Heart right ventricle (tissue), 16 donors: ENCODE results near the gene PDE1A. TPM values are rescaled to one million over a fixed set of nuclear protein-coding genes. Genes with fewer than 3 reads are reported as not detected.

ENCODE experiments used
- ATAC-seq, 8 donors: fragments of 200-7000 bp; cut with Tn5 transposase; one replicate each; pipeline ENCODE4 v1.9.1; 2020; ENCODE audit warnings: mild to moderate bottlenecking in 8 of 8, moderate library complexity in 8 of 8, moderate number of reproducible peaks in 1 of 8
- DNase-seq, 2 donors: peaks; one replicate each; pipeline ENCODE4 v3.0.0-alpha.2; 2020
- H3K27ac ChIP-seq, 10 donors: fragments of 200-600 bp; sonication (generic) in 2 of 10; one replicate each; pipeline versions ENCODE4 v1.5.0 to v1.8.0; 2020 to 2022; ENCODE audit warnings: mild to moderate bottlenecking in 3 of 10
- H3K27me3 ChIP-seq, 7 donors: fragments of 200-600 bp; one replicate each; pipeline ENCODE4 v1.8.0; 2021 to 2022; ENCODE audit warnings: mild to moderate bottlenecking in 2 of 7
- H3K36me3 ChIP-seq, 9 donors: fragments of 200-600 bp; sonication (generic) in 1 of 9; one replicate each; pipeline versions ENCODE4 v1.5.0 to v1.8.0; 2020 to 2022; ENCODE audit warnings: mild to moderate bottlenecking in 2 of 9
- H3K4me1 ChIP-seq, 9 donors: fragments of 200-600 bp; sonication (generic) in 1 of 9; one replicate each; pipeline versions ENCODE4 v1.5.0 to v1.8.0; 2020 to 2022; ENCODE audit warnings: mild to moderate bottlenecking in 4 of 9
- H3K4me3 ChIP-seq, 10 donors: fragments of 200-600 bp; sonication (generic) in 2 of 10; one replicate each; pipeline versions ENCODE4 v1.5.0 to v1.8.0; 2020 to 2022; ENCODE audit warnings: mild to moderate bottlenecking in 7 of 10, moderate library complexity in 2 of 10
- H3K9me3 ChIP-seq, 11 donors: fragments of 200-600 bp in 10 of 11; sonication (generic) in 2 of 11; one replicate each; pipeline versions ENCODE4 v1.5.0 to v1.8.0; 2013 to 2022; ENCODE audit warnings: mild to moderate bottlenecking in 2 of 11, control low read depth in 1 of 11, moderate library complexity in 1 of 11
- WGBS, 2 donors: extraction: QIAGEN DNeasy Blood & Tissue Kit; methylation state at CpG; one replicate each; pipeline ENCODE4 v1.1.7; 2013; ENCODE audit warnings: inconsistent platforms in 1 of 2; 5-methylcytosine and 5-hydroxymethylcytosine counted together
- intact Hi-C, 10 donors: fragments of 100-400 bp; cut with DNase I; formaldehyde crosslinking; loops; one replicate each; pipeline versions ENCODE4 v1.11.1 to v1.14.2; 2022
- polyA plus RNA-seq, 2 donors: library from polyadenylated mRNA; stranded (reverse); fragments of 200-250 nt; gene quantifications; one replicate each; pipeline ENCODE4 v1.2.3, GENCODE V29; 2013
- total RNA-seq, 10 donors: library from RNA; stranded (reverse); fragmentation: NEBNext Ultra II Directional in 3 of 10; extraction: Animal tissue kit (Norgen Biotek cat#: 25700) in 3 of 10; gene quantifications; one replicate each; pipeline versions ENCODE4 v1.2.1 to v1.2.4, GENCODE V29; 2021 to 2023
- TF ChIP-seq, protein P1 (sequence below), 9 donors: fragments of 200-600 bp; sonication (generic) in 2 of 9; IDR thresholded peaks; one replicate each; pipeline versions ENCODE4 v1.5.0 to v1.8.0; 2021 to 2022; ENCODE audit warnings: antibody characterized with exemption in 9 of 9, mild to moderate bottlenecking in 5 of 9, moderate library complexity in 1 of 9
- donor health status: Arrhythmogenic right ventricular cardiomyopathy.
- donor health status: ischemic (EF 13 %, LVEDD 7.1; RV severe dilation, severe dysfunction).
- donor health status: healthy with polysubstance abuse.
- donor health status: DM: no; HTN: yes; CAD: no.
- donor health status: DM: no; HTN: no; CAD: no.
- donor health status: ischemic (EF 25% LVEDD 6.9; RV normal size, moderate dysfunction).
- donor health status: ischemic (EF 25% LVEDD 5.7; RV mildly dilated, moderate dysfunction).
- donor health status: healthy.
- donor health status: DM: yes; HTN: yes; CAD: no.
- donor health status: Ischemic cardiomyopathy.
- donor health status: ischemic (EF 35%, LVEDD 5.7; RV mildly dilated, moderate dysfunction).
- donor health status: nonischemic (EF 11% LVEDD 7.7; RV severe dilation, severe dysfunction).
- donor health status: DM: yes; HTN: yes; CAD: no.
- donor health status: PGD.
- donor health status: ischemic (EF 29% LVEDD 5.4; RV normal size, mild dysfunction).
- donor health status: nonischemic (EF 23%, LVEDD 6.1; RV moderate dilation, normal function).

The PDE1A gene
- total and polyA plus RNA-seq, 12 donors, result 3.6 to 66.7 (median 14.8) TPM

DNA sequence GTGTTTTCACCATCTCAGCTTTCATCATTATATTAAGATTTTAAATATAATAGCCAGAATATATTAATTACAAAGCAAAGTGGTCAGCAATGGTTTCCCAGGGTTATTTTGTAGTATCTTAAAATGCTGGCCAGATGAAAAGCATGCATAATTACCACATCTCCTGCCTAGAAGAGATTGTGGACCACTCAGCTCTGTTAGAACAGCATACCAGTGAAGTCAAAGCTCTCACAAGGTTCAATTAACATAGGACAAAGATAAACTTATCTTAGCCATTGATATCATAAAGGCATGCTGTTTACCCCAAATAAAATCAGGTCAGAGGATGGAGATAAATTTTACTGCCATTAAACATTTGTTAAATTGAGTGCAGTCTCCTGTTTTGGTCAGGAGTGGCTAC, 19.3 kb upstream of the PDE1A start:
- Histone ChIP-seq H3K27ac (peak overlapping the region in 5 of 10 donors; percentile 9 to 50 (median 38)), H3K4me3 (no peak overlapping the region), H3K4me1 (peaks cover 0 to 27% (median 9%) of the 10 kb centered on the region in 9 donors), H3K27me3 (no peaks in the 10 kb centered on the region), H3K36me3 (no peaks in the 10 kb centered on the region), H3K9me3 (no peaks in the 10 kb centered on the region)
- peak in 5 of 8 donors; percentile 45 to 85 (median 78) for ATAC-seq
- intact Hi-C loops, result loop anchor here in 2 of 10 donors (10.0 kb wide), 2 partner anchors 179 to 199 kb away; no protein-coding TSS in a partner anchor
- no peak for DNase-seq
- TF ChIP-seq, protein P1, sequence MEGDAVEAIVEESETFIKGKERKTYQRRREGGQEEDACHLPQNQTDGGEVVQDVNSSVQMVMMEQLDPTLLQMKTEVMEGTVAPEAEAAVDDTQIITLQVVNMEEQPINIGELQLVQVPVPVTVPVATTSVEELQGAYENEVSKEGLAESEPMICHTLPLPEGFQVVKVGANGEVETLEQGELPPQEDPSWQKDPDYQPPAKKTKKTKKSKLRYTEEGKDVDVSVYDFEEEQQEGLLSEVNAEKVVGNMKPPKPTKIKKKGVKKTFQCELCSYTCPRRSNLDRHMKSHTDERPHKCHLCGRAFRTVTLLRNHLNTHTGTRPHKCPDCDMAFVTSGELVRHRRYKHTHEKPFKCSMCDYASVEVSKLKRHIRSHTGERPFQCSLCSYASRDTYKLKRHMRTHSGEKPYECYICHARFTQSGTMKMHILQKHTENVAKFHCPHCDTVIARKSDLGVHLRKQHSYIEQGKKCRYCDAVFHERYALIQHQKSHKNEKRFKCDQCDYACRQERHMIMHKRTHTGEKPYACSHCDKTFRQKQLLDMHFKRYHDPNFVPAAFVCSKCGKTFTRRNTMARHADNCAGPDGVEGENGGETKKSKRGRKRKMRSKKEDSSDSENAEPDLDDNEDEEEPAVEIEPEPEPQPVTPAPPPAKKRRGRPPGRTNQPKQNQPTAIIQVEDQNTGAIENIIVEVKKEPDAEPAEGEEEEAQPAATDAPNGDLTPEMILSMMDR (IDR thresholded peaks at IDR 0.05), result no peak

DNA sequence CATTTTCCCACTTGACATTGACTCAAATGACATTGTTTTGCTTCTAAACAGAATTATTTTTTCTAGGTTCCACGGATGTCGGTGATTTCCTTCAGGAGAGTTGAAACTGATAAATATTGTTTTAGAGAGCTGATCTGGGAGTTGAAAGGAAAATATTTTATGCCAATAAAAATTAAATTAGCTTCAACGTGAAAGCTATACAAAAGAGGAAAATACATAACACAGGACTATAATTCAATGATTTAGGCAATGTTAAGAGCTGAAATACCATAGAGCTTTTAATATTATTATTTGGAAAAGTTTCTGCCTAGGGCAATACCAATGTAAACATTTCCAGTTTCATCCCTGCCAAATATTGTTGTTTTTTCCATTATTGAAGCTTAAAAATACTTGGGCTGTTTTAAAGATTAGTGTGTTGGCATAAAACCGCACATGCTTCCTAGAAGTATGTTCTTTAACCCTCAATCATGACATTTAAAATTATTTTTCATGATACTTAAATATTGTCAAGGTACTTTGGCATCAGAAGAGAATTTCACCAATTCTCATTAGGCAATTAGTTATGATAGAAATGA, 18.6 kb upstream of the PDE1A start:
- Histone ChIP-seq H3K4me3 (no peak overlapping the region), H3K27ac (peak overlapping the region in 6 of 10 donors; percentile 7 to 50 (median 22)), H3K27me3 (no peaks in the 10 kb centered on the region), H3K9me3 (no peaks in the 10 kb centered on the region), H3K4me1 (peaks cover 0 to 27% (median 9%) of the 10 kb centered on the region in 9 donors), H3K36me3 (no peaks in the 10 kb centered on the region)
- DNase-seq, result no peak
- intact Hi-C loops, result loop anchor here in 2 of 10 donors (10.0 kb wide), 2 partner anchors 179 to 199 kb away; no protein-coding TSS in a partner anchor
- ATAC-seq, result no peak
- WGBS, 2 donors, result 41 to 47% methylated on average over 4 of the region's 4 CpGs
- TF ChIP-seq, protein P1 (IDR thresholded peaks at IDR 0.05), result no peak

GRCh38 chr2:182444806-182445205, 18.0 kb upstream of the PDE1A start:
- TF ChIP-seq, protein P1 (IDR thresholded peaks at IDR 0.05), result no peak
- Histone ChIP-seq H3K27ac (peak overlapping the region in 3 of 10 donors; percentile 13 to 50 (median 30)), H3K9me3 (no peaks in the 10 kb centered on the region), H3K27me3 (no peaks in the 10 kb centered on the region), H3K36me3 (no peaks in the 10 kb centered on the region), H3K4me3 (no peak overlapping the region), H3K4me1 (peaks cover 0 to 27% (median 9%) of the 10 kb centered on the region in 9 donors)
- DNase-seq, result no peak
- intact Hi-C loops, result loop anchor here in 2 of 10 donors (10.0 kb wide), 2 partner anchors 180 to 200 kb away; no protein-coding TSS in a partner anchor
- ATAC-seq, result no peak
- 62 to 77% methylated on average over 2 of the region's 2 CpGs for WGBS, 2 donors

DNA sequence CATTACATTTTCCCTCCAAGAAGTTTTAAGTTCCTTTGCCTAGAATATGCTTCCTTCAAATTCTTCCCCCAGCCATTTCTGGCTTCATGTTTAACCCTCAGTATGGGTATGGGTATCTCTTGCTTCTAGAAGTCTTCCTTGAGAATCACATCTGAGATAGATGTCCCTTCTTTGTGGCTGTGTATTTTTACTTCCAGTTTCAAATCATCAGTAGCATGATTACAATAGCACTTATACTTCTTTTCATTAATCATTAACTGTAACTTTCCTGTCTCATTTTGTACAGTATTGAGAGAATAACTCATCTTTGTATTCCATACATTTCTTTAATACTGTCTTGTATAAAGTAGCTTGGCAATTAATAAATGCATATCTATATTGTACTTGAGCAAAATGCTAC, 17.3 kb upstream of the PDE1A start:
- Histone ChIP-seq H3K9me3 (no peaks in the 10 kb centered on the region), H3K27me3 (no peaks in the 10 kb centered on the region), H3K27ac (no peak overlapping the region), H3K36me3 (no peaks in the 10 kb centered on the region), H3K4me3 (no peak overlapping the region), H3K4me1 (peaks cover 0 to 27% (median 9%) of the 10 kb centered on the region in 9 donors)
- DNase-seq, result no peak
- TF ChIP-seq, protein P1 (IDR thresholded peaks at IDR 0.05), result no peak
- no peak for ATAC-seq
- intact Hi-C loops, result loop anchor here in 2 of 10 donors (10.0 kb wide), 2 partner anchors 181 to 201 kb away; no protein-coding TSS in a partner anchor
